Right renal pelvis (tissue), 4 donors: ENCODE results near the gene NXPH2. TPM values are rescaled to one million over a fixed set of nuclear protein-coding genes. Genes with fewer than 3 reads are reported as not detected.
"Not testable (repeated sequence)": the region's sequence is repeated elsewhere in the genome, so short reads cannot be mapped to it uniquely, and the experiment has no call there.

Source experiments
- DNase-seq, 4 donors: peaks; one replicate each; pipeline ENCODE4 v3.0.0-alpha.2; 2013; ENCODE audit warnings: low read depth in 4 of 4, low spot score in 3 of 4, missing footprints in 1 of 4
- polyA plus RNA-seq, 4 donors: library from polyadenylated mRNA; unstranded; fragments of 120-200 nt; gene quantifications; one replicate each; pipeline ENCODE4 v1.2.1, GENCODE V29; 2013; ENCODE audit not compliant: insufficient read length in 4 of 4

NXPH2 gene
- polyA plus RNA-seq, 4 donors: 4.1 to 6.7 (median 5.3) TPM

DNA sequence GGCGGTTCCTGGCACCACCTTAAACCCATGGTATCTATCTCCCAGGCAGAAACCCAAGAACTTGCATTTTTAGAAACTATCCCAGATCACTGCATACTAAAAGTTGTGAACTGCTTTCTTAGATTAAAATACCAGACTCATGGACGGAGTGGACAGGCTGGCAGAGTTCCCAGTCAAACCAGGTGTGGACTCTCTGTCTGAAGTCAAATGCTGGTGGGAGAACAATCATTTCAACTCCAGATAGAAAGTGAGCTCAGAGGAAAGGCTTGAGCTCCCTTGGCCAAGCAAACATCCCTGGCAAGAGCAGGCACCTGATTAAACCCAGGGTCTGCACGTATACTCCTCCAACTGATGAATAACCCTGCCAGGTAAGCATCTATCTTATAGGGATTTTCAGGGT lies 19.5 kb downstream of the NXPH2 start:
- no peak for DNase-seq

DNA sequence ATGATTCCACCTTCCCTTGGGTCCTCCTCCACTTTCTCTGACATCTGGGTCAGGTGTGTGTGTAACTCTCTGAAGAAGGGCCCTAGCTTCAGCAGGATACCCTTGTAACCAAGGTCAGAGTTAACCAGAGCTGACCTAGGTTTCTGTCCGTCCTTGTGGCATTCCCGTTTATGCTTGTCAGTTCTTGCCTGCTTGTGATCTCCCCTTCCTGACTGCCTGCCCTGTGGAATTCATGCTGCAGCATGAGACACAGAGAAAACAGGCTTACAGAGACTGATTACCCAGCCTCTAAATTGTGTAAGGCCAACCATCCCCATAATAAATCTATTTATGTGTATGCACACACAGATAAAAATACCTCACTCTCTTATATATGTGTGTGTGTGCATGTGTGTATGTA lies 22.8 kb downstream of the NXPH2 start:
- DNase-seq: no peak

DNA sequence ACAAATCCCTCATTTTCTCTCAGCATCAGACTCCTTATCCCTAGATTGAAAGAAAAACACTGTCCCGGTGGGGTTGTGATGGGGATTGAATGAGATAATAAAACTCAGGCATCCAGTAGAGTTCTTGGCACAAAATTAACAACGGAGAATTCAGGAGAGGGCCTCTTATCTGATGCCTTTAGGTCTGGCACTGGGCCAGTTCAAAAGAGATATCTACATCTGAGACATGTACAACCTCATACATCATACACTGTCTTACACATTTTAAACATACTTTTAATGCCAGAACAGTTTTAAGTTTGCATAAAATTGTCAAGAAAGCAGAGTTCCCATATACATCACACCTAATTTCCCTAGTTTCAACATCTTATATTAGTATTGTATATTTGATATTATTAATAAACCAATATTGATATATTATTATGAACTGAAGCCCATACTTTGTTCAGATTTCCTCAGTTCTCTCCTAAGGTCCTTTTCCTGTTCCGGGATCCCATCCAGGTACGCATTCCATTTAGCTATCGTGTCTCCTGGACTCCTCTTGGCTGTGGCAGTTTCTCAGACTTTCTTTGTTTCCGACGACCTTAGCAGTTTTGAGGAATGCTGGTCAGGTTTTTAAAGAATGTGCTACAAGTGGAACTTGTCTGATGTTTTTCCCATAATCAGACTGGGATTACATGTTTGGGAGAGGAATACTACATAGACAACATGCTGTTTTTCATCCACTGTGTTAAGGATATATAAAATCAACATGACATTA lies 27.8 kb downstream of the NXPH2 start:
- no peak for DNase-seq

DNA sequence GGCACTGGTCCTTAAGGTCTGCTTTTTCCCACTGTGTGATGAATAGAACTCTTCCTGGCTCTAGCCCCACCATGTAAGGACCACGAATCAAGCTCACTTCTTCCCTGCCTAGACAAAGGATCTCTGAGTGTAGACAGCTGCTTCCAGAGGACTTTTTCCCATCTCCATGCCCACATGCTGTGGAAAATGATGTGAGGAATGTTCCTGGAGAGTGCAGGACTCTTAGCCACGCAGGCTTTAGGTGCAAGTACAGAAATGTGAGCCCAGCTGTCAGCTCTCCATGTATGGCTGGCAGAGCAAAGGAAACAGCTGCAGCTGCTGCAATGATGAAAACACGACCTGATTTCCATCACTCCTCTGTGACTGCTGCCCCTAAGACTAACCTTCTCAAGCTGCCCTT lies 35.5 kb downstream of the NXPH2 start:
- DNase-seq: no peak

DNA sequence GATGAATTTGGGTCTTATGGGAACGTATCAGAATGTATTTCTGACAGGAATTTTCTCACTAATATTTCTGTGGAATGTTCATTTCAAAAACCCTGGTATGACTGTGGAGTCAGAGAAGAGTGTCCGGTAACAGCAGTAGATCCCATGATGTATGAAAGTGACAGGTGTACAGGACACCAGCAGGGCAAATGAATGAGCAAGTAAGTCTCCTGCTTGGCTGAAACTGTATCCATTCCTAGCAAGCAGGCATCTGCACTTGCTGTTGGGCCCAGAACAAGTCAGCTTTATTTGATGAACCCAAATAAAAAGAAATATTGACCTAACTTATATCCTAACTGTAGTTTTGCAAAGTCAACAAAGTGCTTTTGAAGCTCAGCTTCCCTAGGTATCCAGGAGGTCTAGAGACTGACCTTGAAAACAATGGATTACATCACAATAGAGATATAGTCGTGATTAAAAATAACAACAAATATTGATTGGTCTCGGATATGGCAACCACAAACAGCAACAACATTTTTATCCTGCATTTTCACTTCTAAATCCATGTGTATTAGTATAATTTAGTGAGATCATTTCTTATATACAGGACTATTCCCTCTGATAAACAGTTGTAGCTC lies 37.6 kb downstream of the NXPH2 start:
- DNase-seq: no peak

DNA sequence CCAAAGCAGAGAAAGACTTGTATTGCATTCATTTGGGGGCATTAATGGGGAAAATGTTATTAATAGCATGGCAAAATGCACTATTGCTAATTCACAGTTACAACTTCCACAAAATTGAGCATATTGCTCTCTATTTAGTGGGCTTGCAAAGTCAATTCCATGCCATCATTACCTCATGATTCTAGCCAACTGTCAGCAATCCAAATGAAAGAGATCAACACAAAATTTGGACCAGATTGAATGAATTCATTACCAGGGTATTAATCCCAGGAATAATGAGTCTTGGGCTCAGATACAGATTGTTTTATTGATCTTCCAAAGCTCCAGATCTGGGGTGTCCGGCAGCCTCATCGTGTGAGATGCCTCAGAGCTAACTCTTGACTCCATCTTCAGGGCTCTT lies 38.3 kb downstream of the NXPH2 start:
- no peak for DNase-seq

DNA sequence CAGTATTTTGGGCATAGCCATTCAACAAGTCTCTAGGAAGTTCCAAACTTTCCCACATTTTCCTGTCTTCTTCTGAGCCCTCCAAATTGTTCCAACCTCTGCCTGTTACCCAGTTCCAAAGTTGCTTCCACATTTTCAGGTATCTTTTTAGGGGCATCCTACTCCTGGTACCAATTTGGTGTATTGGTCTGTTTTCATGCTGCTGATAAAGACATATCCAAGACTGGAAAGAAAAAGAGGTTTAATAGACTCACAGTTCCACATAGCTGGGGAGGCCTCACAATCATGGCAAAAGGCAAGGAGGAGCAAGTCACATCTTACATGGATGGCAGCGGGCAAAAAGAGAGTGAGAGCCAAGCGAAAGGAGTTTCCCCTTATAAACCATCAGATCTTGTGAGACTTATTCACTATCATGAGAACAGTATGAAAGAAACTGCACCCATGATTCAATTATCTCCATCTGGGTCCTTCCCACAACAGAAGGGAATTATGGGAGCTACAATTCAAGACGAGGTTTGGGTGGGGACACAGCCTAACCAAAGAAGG lies 43.1 kb downstream of the NXPH2 start:
- not testable (repeated sequence) for DNase-seq

DNA sequence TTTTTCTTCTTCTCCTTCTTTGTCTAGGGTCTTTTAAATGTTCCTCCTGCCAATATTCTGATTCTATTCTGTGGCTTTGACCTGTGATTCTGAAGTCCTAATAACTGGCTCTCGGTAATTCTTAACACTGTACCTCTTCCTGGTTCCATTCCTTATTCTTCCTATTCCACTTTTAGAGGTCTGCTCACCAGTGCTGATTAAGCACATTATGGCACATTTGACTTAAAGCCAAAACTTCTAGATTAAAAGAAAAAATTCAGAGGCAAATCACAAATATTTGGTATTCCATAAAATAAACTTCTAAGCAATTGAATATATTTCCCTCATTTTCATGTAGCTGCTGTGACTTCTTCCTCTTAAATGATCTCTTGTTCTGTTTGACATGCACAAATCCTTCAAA lies 47.5 kb downstream of the NXPH2 start:
- DNase-seq: no peak

DNA sequence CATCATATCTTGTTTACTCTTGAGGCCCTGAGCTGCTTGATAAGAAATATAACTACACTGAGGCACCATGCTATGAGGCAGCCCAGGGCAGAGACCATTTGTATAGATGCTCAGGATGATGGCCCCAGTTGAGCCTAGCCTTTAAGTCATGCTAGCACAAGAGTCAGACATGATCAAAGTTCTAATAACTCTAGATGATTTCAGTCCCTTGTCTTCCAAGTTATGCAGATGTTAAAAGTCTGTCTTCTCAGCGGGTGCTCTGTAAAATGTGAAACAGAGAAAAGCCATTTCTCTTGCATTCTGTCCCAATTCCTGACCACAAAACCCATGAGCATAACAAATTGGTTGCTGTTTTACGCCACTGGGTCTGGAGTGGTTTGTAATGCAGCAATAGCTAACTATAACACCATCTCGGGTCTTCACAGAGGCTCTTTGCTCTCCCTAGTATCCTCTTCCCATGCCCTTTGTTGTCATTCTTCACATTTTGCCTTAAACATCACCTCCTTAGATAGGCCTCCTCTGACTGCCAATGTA lies 49.6 kb downstream of the NXPH2 start:
- DNase-seq: no peak

DNA sequence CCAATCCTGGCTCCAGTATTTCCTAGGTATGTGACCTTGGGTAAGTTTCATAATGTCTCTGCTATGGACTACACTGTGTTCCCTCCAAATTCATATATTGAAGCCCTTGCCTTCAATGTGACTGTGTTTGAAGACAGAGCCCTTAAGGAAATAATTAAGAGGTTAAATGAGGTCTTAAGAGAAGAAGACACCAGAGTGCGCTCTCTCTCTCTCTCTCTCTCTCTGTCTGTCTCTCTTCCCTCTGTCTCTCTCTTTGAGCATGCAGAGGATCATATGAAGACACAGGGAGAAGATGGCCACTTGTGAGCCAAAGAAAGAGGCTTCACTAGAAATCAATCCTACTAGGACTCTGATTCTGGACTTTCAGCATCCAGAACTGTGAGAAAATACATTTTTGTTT lies 52.2 kb downstream of the NXPH2 start:
- no peak for DNase-seq

DNA sequence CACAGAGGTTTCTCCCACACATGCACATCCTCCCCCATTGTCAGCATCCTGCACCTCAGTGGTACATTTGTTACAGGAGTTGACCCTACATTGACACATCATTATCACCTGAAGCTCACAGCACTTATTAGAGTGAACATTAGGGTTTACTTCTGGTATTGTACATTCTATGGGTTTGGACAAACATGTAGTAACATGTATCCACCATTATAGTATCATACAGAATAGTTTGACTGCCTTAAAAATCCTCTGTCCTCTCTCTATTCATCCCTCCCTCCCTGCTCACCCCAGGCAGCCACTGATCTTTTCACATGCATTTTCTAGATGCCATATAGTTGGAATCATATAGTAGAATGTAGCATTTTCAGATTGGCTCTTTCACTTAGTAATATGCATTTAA lies 53.5 kb downstream of the NXPH2 start:
- no peak for DNase-seq

DNA sequence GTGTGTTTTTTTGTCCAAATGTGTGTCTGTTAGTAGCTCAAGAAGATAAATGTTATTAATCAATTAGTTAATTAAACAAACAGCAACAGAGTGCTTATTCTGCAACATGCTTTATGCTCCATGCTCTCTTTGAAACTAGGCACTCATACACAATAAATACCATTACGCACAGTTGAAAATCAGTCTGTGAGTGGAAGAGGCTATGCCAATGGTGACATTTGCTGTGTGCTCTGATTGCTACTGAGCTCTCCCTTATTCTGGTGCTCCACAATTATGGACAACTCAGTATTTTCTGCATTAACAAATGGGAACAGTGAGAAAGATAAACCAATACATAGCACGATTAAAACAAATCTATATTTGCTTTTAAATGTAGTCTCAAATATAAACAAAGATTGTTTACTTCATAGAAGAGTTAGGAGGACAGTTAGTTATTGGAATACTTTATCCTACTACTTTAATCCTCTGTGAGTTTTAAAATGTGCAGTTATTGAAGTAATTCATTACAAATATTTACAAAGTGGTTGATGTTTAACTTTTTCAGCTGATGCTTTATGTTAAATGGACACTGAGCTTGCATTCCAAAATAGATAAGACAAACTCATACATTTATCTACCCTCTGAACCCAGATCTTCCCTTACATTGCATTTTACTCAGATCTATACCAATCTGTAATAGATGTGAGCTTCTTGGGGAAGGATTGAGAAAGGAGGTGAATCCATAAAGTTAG lies 55.3 kb downstream of the NXPH2 start:
- no peak for DNase-seq

DNA sequence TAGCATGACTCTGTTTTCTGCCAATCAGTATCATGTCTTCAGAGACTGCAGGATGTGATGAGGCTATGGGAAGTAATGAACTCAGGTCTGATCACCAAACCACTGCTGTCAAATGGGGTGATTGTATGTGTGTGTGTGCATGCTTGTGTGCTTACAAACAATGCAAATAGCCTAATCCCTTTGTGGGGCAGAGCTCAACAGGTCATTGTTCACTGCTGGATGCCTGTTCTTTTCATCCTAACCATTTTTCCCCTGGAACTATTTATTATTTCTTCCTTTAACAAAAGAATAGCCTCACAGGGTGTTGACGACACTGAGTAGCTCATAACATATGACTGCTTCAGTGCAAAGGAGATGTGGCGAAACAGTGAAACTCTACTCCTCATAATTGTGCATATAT lies 55.9 kb downstream of the NXPH2 start:
- no peak for DNase-seq

DNA sequence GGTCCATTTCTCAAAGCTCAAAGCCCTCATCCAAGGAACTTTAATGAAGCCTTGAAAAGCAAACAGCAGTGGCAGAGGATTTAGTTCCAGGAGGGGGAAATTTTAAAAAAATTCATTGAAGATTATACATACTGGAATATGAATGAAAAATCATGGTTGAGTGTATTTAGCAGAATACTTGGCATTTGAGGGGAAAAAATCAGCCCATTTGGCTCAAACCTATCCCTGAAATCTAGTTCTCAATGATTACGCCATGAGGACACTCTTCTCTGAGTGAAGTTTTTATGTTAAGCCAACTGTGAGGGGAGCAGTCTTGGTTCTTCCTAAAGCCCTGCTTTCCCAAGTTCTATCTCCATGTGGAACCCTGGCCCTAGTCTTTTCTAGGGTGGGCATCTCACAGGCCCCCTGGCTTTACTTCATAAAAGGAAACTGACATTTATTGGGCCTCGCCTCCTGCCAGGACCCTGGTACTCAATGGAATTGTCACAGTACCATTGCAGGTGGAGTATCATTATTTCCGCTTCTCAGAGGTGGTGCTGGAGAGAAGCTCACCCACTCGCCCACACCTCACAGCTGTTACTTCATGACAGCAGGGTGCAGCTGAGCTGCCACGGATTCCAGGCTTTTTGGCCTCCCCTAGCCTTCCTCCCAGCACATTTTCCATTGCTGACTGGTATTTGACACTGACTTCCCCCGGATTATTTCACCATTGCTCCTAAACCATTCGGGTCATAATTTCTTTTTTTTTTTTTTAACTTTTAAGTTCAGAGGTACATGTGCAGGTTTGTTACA lies 56.8 kb downstream of the NXPH2 start:
- no peak for DNase-seq

DNA sequence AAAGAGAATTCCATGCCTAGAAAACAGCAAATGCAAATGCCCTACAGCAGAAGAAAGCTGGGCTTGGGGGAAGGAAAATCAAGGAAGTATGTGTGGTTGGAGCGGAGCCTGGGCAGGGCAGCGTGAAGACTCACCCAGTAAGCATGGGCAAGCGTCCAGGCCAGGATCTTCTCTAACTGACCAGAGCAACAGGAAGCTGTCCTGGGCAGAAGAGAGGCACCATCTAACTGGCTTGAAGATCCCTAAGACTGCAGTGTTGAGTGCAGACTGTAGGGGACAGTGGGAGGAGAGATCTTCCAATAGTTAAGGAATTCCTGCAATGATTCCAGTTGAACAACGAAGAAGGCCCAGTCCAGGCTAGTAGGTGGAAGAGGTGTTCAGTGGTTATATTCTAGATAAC lies 57.9 kb downstream of the NXPH2 start:
- no peak for DNase-seq

DNA sequence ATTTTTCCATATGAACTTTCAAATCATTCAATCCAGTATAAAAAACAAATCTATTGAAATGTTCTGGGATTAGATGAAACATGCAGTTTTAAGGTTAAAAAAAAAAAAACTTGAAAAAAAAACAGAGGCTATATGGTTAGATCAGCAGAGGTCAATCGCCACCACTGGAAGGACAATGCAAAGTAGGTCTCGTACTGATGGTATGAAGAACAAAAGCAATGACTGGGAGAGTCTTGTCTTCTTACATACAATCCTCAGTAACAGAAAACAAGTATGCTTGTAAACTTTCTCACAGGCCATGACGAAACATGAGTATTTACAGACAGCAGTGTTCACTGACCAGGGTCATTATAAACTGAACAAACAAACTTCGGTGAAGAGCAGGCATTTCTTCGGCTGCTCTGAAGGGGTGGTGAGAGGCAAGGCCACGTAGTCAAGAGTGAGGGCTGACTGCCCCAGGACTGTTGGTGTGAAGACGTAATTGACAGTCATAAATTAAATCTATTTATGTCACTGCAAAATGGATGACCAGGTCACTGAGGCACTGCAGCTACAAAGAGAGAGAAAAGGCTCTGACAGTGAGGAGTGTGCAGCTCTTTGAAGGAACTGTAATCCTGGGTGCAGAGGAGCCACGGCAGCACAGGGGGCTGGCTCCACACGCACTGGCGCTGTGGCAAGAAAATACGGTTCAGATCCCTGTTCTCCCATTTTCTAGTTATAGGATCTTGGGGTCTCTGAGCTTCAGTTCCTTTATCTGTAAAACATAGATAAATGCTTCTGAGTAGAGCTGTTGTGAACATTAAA lies 60.0 kb downstream of the NXPH2 start:
- DNase-seq: no peak

DNA sequence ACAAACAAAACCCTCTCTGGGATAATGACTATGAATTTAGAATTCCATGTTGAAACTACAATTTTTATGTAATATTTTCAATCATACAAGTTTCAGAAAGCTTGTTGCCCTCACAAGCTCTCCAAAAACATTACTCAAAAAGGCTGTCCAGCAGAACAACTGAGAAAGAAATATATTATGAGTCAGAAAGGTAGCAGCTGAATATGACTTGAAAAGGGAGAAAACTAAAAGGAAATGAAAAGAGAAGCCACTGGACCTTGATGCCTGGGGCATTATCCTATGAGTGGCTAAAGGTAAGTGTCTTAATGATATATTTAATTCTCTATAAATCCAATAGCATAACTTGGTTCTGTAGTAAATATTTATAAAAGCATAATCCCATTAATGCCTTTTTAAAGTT lies 61.8 kb downstream of the NXPH2 start:
- no peak for DNase-seq

DNA sequence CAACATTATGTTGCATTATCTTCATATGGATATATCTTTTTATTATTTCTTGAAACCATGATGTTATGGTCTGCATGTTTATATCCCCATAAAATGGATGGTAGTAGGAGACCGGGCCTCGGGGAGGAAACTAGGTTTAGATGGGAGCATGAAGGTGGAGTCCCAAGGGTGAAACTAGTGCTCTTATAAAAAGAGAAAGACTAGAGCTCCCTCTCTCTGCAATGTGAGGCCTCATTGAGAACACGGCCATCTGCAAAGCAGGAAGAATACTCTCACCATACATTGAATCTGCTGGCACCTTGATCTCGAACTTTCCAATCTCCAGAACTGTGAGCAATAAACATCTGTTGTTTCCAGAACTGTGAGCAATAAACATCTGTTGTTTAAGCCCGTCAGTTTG lies 64.0 kb downstream of the NXPH2 start:
- DNase-seq: no peak

DNA sequence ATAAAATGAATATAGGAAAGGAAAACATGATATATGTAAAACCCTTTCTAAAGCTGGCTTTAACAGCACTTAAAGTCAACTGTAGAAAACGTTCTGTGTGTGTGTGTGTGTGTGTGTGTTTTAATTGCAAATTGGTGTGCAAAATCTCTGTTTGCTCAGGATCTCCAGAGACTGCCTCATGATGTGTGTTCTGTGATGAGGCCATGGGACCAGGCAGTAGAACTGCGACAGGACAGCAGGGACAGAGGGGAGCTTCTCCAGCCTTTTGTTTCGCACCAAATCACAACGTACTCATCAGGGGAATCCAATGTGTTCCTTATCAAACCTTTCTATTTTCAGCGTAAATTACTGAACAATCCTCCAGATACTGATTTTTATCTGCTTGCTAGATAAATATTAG lies 66.7 kb downstream of the NXPH2 start:
- no peak for DNase-seq

DNA sequence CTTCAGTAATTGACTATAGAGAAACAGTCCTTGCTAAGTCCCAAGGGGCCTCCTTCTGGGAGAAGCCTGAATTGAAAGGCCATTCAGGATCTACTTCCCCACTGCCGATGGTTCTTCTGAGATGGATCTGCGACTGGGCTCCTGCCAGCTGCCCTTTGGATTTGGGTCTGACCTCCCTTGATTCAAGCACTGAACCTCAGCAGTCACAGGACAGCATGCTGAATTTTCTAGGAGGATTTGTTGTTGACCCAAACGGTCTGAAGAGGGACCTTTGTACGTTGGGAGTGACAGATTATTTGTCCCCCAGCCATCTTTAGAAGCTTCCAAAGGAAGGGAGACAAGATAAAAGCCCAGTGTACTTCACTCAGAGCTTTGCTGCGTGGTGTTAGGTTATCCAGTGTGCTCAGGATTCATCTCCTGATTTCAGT lies 67.1 kb downstream of the NXPH2 start:
- DNase-seq: no peak
